ENCODE data around the gene FBLN5.

The FBLN5 gene

GRCh38 chr14:91953170-91953985 lies 5.9 kb upstream of the FBLN5 start:
- DNase-seq (ENCODE audit: low spot score) = no peak
- no peak for TF ChIP-seq CTCF (IDR thresholded peaks at IDR 0.05; ENCODE audit: extremely low read depth, insufficient read depth, missing control alignments)
- in situ Hi-C loops (cut with MboI; ENCODE audit: low pct_unique_long_range_greater_than_20kb, low sequenced_read_pairs, unreplicated experiment) = no loop called here

GRCh38 chr14:91946622-91947474 lies 646 bp downstream of the FBLN5 start:
- TF ChIP-seq CTCF (IDR thresholded peaks at IDR 0.05; ENCODE audit: extremely low read depth, insufficient read depth, missing control alignments) = no peak
- in situ Hi-C loops (cut with MboI; ENCODE audit: low pct_unique_long_range_greater_than_20kb, low sequenced_read_pairs, unreplicated experiment) = no loop called here
- no peak for DNase-seq (ENCODE audit: low spot score)

DNA sequence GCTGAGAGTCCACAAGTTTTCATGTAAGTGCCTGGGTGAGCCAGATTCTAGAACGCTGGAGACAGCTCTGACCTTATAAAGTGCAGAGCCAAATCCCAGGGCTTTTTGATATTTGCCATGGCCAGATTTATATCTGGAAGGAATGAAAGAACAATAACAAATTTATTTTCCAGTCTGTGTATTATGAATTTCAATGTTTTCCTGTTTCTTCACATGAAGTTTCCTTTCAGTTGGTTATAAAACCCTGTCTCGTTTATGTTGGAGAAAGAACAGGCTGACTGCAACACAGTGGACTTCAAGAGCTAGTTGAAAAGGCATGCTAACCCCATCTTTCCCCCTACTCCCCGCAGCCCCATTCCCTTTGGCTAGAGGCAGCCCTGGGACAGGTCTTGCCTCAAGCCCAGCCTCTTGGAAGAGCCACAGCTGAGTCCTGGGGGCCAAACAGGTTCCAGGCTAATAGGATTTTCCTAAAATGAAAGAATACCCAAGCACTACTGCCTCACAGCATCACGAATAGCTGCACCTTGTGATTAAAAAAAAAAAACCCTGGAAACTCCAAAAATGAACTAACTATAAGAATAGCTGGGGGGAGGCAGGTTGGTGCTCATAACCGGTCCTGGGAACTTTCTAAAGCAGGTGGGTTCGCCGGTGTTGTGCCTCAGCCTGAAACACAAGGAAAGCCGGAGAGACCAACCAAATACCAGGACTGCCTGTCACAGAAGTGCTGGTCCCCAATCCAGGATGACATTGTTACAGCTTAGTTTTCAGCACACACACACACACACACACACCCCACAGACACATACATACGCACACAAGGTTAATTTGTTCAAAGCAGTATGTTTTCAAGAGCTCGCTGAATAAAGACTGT lies 1.5 kb downstream of the FBLN5 start:
- no peak for TF ChIP-seq CTCF (IDR thresholded peaks at IDR 0.05; ENCODE audit: extremely low read depth, insufficient read depth, missing control alignments)
- no peak for DNase-seq (ENCODE audit: low spot score)
- in situ Hi-C loops (cut with MboI; ENCODE audit: low pct_unique_long_range_greater_than_20kb, low sequenced_read_pairs, unreplicated experiment) = no loop called here

- TF ChIP-seq CTCF (IDR thresholded peaks at IDR 0.05; ENCODE audit: extremely low read depth, insufficient read depth, missing control alignments) = no peak
- no peak for DNase-seq (ENCODE audit: low spot score)
- in situ Hi-C loops (cut with MboI; ENCODE audit: low pct_unique_long_range_greater_than_20kb, low sequenced_read_pairs, unreplicated experiment) = no loop called here
Observed at GRCh38 chr14:91942946-91943345, 4.5 kb downstream of the FBLN5 start.

GRCh38 chr14:91942128-91942527 lies 5.4 kb downstream of the FBLN5 start:
- in situ Hi-C loops (cut with MboI; ENCODE audit: low pct_unique_long_range_greater_than_20kb, low sequenced_read_pairs, unreplicated experiment) = no loop called here
- TF ChIP-seq CTCF (IDR thresholded peaks at IDR 0.05; ENCODE audit: extremely low read depth, insufficient read depth, missing control alignments) = no peak
- DNase-seq (ENCODE audit: low spot score) = no peak

- no peak for TF ChIP-seq CTCF (IDR thresholded peaks at IDR 0.05; ENCODE audit: extremely low read depth, insufficient read depth, missing control alignments)
- DNase-seq (ENCODE audit: low spot score) = no peak
- in situ Hi-C loops (cut with MboI; ENCODE audit: low pct_unique_long_range_greater_than_20kb, low sequenced_read_pairs, unreplicated experiment) = no loop called here
Observed at GRCh38 chr14:91940209-91940608, 7.3 kb downstream of the FBLN5 start.
